H1 (cell line): ENCODE data around the gene DDX19B.

ENCODE experiments used
- EP300 ChIP-seq, 2 experiments: IDR thresholded peaks; 1 replicate in 1 of 2; 2 replicates in 1 of 2; pipeline ENCODE4 v1.6.1; 2011 to 2012; ENCODE audit warnings: low read depth in 2 of 2, low read length in 2 of 2, mild to moderate bottlenecking in 2 of 2, borderline replicate concordance in 1 of 2, inconsistent platforms in 1 of 2, moderate library complexity in 1 of 2
- EZH2 ChIP-seq: fragments of 200-600 bp; sonication (generic); IDR thresholded peaks from 2 replicates; pipeline ENCODE4 v1.7.1; 2012; ENCODE audit warnings: low read depth, mild to moderate bottlenecking, moderate library complexity, low read length, inconsistent platforms; ENCODE audit not compliant: severe bottlenecking
- GABPA ChIP-seq: IDR thresholded peaks from 2 replicates; pipeline ENCODE4 v1.6.1; 2011; ENCODE audit warnings: mild to moderate bottlenecking, low read length, moderate library complexity, borderline replicate concordance; ENCODE audit not compliant: insufficient read depth
- JUN ChIP-seq: IDR thresholded peaks from 2 replicates; pipeline ENCODE4 v1.6.1; 2011; ENCODE audit warnings: low read depth, mild to moderate bottlenecking, improper control_type of control experiment, low read length
- JUND ChIP-seq: IDR thresholded peaks from 2 replicates; pipeline ENCODE4 v1.6.1; 2011; ENCODE audit warnings: mild to moderate bottlenecking, improper control_type of control experiment, low read length
- KDM1A ChIP-seq: fragments of 200-600, 300-600 bp; sonication (generic); IDR thresholded peaks from 2 replicates; pipeline ENCODE4 v1.7.1; 2016; ENCODE audit warnings: mild to moderate bottlenecking, low read length, borderline replicate concordance
- POLR2A ChIP-seq, 2 experiments: IDR thresholded peaks; 1 replicate in 1 of 2; 2 replicates in 1 of 2; pipeline ENCODE4 v1.6.1; 2011; ENCODE audit warnings: low read depth in 2 of 2, low read length in 2 of 2, mild to moderate bottlenecking in 2 of 2; ENCODE audit errors: control extremely low read depth in 1 of 2
- SP1 ChIP-seq: IDR thresholded peaks from 2 replicates; pipeline ENCODE4 v1.6.1; 2011; ENCODE audit warnings: low read depth, low read length
- SP2 ChIP-seq: IDR thresholded peaks from 2 replicates; pipeline ENCODE4 v1.6.1; 2012; ENCODE audit warnings: mild to moderate bottlenecking, low read length, inconsistent platforms
- SRF ChIP-seq: IDR thresholded peaks from 2 replicates; pipeline ENCODE4 v1.6.1; 2011; ENCODE audit warnings: mild to moderate bottlenecking, low read depth, low read length, moderate library complexity
- TCF12 ChIP-seq: IDR thresholded peaks from 2 replicates; pipeline ENCODE4 v1.6.1; 2011; ENCODE audit warnings: low read depth, mild to moderate bottlenecking, low read length
- TF ChIP-seq, protein P1 (sequence below), 3 experiments: IDR thresholded peaks; 1 replicate in 2 of 3; 2 replicates in 1 of 3; pipeline versions ENCODE4 v1.5.1 to v1.6.1; 2011; ENCODE audit warnings: low read length in 3 of 3, mild to moderate bottlenecking in 3 of 3, inconsistent platforms in 2 of 3, low read depth in 1 of 3, moderate library complexity in 1 of 3; ENCODE audit not compliant: insufficient read depth in 1 of 3; ENCODE audit errors: control extremely low read depth in 1 of 3
- TF ChIP-seq, protein P2 (sequence below): IDR thresholded peaks from 2 replicates; pipeline ENCODE4 v1.6.1; 2012; ENCODE audit warnings: inconsistent platforms
- TF ChIP-seq, protein P3 (sequence below): IDR thresholded peaks from 2 replicates; pipeline ENCODE4 v1.6.1; 2012; ENCODE audit warnings: inconsistent platforms

DNA sequence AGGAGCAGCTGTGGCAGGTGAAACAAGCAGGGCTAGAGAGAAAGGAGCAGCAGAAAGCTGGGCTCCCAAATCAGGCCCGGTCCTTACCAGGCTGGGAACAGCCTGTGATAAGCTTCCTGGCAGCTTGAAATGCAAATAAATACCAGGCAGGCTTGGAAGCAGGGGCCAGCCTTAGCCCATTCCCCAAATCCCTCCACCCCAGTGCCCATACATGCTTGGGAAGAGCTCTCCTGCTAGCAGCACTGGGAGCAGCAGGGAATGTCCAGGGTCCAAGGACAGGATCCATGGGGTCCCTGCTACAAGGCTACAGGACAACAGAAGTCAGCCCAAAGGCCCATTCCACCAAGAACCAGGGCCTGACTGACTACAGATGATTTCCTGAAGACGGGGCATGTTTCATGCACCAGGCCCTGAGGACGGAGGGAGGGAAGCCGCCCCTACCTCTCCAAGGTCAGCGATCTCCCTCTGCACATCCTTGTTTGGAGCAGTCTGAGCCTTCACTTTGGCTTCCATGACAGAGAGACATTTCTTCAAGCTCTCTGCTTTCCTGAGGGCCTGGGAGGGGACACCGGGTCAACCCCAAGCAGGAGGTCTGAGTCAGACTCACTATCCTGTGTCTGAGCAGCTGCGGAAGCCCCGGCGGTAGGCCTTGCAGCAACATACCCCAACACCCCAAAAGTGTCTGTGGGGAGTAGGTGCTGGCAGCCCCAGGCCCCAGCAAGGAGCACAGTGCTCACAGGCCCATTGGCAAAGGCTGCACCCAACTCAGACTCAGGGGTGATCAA, 44.6 kb upstream of the DDX19B start:
- TF ChIP-seq SRF (no peak), EZH2 (no peak), EP300 (IDR thresholded peaks at IDR 0.05; ENCODE audit: borderline replicate concordance in 1 of 2, low read depth in 2 of 2, low read length in 2 of 2) (no peak), KDM1A (no peak), JUN (no peak), SP2 (no peak), SP1 (no peak), JUND (no peak), TCF12 (no peak), POLR2A (IDR thresholded peaks at IDR 0.05; ENCODE audit: control extremely low read depth in 1 of 2, low read depth in 2 of 2, low read length in 2 of 2) (no peak), GABPA (no peak)
- TF ChIP-seq, protein P1, sequence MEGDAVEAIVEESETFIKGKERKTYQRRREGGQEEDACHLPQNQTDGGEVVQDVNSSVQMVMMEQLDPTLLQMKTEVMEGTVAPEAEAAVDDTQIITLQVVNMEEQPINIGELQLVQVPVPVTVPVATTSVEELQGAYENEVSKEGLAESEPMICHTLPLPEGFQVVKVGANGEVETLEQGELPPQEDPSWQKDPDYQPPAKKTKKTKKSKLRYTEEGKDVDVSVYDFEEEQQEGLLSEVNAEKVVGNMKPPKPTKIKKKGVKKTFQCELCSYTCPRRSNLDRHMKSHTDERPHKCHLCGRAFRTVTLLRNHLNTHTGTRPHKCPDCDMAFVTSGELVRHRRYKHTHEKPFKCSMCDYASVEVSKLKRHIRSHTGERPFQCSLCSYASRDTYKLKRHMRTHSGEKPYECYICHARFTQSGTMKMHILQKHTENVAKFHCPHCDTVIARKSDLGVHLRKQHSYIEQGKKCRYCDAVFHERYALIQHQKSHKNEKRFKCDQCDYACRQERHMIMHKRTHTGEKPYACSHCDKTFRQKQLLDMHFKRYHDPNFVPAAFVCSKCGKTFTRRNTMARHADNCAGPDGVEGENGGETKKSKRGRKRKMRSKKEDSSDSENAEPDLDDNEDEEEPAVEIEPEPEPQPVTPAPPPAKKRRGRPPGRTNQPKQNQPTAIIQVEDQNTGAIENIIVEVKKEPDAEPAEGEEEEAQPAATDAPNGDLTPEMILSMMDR (IDR thresholded peaks at IDR 0.05; ENCODE audit: control extremely low read depth in 1 of 3, insufficient read depth in 1 of 3, low read depth in 1 of 3, low read length in 3 of 3): no peak
- TF ChIP-seq, protein P2, sequence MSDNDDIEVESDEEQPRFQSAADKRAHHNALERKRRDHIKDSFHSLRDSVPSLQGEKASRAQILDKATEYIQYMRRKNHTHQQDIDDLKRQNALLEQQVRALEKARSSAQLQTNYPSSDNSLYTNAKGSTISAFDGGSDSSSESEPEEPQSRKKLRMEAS: no peak
- TF ChIP-seq, protein P3, sequence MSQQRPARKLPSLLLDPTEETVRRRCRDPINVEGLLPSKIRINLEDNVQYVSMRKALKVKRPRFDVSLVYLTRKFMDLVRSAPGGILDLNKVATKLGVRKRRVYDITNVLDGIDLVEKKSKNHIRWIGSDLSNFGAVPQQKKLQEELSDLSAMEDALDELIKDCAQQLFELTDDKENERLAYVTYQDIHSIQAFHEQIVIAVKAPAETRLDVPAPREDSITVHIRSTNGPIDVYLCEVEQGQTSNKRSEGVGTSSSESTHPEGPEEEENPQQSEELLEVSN: no peak
